ENCODE data around the gene RAP2B.

- TF ChIP-seq CTCF (IDR thresholded peaks at IDR 0.05; ENCODE audit: low read depth, low read length, missing input control), result no peak
- no peak for TF ChIP-seq NR2F2 (IDR thresholded peaks at IDR 0.05)
- no peak for TF ChIP-seq YY1 (IDR thresholded peaks at IDR 0.05)
- no peak for TF ChIP-seq FOXA2 (IDR thresholded peaks at IDR 0.05)
- no peak for TF ChIP-seq EGR1 (IDR thresholded peaks at IDR 0.05; ENCODE audit: low read depth in 2 of 2)
- no peak for TF ChIP-seq GABPA (IDR thresholded peaks at IDR 0.05 in 1 of 2, conservative IDR thresholded peaks at IDR 0.05 in 1 of 2)
- no peak for TF ChIP-seq RXRA (IDR thresholded peaks at IDR 0.05)
- TF ChIP-seq JUND (IDR thresholded peaks at IDR 0.05), result no peak
- no peak for TF ChIP-seq TAF1 (conservative IDR thresholded peaks at IDR 0.05)
- no peak for TF ChIP-seq REST (IDR thresholded peaks at IDR 0.05)
- TF ChIP-seq ATF3 (IDR thresholded peaks at IDR 0.05), result no peak
- no peak for TF ChIP-seq ZBTB33 (IDR thresholded peaks at IDR 0.05)
Observed at GRCh38 chr3:153210146-153210545, 48.1 kb downstream of the RAP2B start.

All from liver (tissue), 3 donors.